ENCODE results near the gene LRRK1. TPM values are rescaled to one million over a fixed set of nuclear protein-coding genes. Genes with fewer than 3 reads are reported as not detected.
A peak's percentile ranks its signal among the peaks of the same experiment; 100 is the strongest.

Gene LRRK1
- total RNA-seq, 1 donor from 2014 or later = 21.1 TPM

DNA sequence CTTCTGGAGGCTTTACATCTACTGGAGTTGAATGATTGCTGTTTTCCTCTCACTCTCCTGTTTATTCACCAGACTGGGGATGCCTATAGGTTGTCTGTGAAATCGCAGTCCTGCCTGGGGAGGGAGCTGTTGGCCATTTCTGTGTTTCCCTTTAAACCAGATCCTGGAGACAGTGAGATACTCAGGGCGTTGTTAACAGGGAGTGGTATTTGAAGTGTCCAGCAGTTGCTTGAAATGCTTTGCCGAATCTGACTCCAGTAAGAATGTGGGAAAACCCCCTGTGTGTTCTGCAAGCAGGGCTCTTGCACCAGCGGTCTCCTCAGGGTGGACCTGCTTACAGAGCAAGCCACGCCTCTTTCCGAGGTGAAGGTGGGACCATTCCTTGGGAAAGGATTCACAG lies 4.3 kb upstream of the LRRK1 start:
- Histone ChIP-seq H3K27ac (peak overlapping the region; percentile 18), H3K9me3 (no peaks in the 10 kb centered on the region), H3K4me1 (peaks cover 23% of the 10 kb centered on the region), H3K27me3 (no peaks in the 10 kb centered on the region), H3K36me3 (no peaks in the 10 kb centered on the region), H3K4me3 (no peak overlapping the region)
- TF ChIP-seq, protein P1, sequence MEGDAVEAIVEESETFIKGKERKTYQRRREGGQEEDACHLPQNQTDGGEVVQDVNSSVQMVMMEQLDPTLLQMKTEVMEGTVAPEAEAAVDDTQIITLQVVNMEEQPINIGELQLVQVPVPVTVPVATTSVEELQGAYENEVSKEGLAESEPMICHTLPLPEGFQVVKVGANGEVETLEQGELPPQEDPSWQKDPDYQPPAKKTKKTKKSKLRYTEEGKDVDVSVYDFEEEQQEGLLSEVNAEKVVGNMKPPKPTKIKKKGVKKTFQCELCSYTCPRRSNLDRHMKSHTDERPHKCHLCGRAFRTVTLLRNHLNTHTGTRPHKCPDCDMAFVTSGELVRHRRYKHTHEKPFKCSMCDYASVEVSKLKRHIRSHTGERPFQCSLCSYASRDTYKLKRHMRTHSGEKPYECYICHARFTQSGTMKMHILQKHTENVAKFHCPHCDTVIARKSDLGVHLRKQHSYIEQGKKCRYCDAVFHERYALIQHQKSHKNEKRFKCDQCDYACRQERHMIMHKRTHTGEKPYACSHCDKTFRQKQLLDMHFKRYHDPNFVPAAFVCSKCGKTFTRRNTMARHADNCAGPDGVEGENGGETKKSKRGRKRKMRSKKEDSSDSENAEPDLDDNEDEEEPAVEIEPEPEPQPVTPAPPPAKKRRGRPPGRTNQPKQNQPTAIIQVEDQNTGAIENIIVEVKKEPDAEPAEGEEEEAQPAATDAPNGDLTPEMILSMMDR (IDR thresholded peaks at IDR 0.05) = no peak
- no peak for TF ChIP-seq POLR2A (IDR thresholded peaks at IDR 0.05)
- no peak for TF ChIP-seq POLR2AphosphoS5 (IDR thresholded peaks at IDR 0.05; ENCODE audit: insufficient read depth in 1 of 2, low read depth in 1 of 2)
- intact Hi-C loops (cut with DNase I) = loop anchor here (10.0 kb wide), 1 partner anchor 340 kb away; the partner anchor contains the start of gene CHSY1
- DNase-seq (ENCODE audit: extremely low spot score in 2 of 2) = no peak

DNA sequence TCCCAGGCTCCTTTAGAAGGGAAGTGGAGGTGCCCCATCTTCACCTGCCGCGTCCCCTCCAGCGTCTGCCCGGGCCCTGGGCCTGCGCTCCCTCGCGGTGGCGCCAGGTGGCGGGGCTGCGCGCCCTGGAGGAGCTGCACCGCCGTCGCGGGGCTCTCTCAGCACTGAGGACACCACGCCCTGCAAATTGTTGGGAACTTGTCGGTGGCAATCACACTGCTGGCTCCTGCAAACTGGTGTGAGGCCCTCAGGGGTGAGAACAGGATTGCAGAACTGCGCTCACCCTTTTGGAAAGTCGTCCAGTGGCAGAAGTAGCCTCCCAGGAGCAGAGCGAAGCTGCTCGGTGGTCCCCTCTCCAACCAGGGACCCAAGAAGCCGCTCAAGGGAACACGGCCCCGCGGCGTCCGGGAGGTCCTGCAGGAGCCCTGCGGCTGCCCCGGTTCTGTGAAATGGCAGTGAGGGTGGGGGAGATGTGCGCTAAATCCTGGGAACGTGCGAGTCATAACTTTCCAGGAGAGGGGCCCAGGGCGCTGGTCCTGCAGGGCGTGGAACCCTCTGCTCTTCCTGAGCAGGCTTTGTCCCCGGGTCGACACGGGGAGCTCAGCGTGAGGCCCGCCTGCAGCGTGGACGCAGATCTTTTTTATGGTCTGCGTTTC lies 995 bp upstream of the LRRK1 start:
- Histone ChIP-seq H3K27me3 (no peaks in the 10 kb centered on the region), H3K4me1 (peaks cover 35% of the 10 kb centered on the region), H3K27ac (peak overlapping the region; percentile 88), H3K9me3 (no peaks in the 10 kb centered on the region), H3K36me3 (no peaks in the 10 kb centered on the region), H3K4me3 (peak overlapping the region; percentile 78 to 83)
- intact Hi-C loops (cut with DNase I) = loop anchor here (10.0 kb wide), 1 partner anchor 337 kb away; the partner anchor contains the start of gene CHSY1
- no peak for DNase-seq (ENCODE audit: extremely low spot score in 2 of 2)
- TF ChIP-seq, protein P1 (IDR thresholded peaks at IDR 0.05) = peak; percentile 75 to 91 (median 90)
- no peak for TF ChIP-seq POLR2A (IDR thresholded peaks at IDR 0.05)
- TF ChIP-seq POLR2AphosphoS5 (IDR thresholded peaks at IDR 0.05; ENCODE audit: insufficient read depth in 1 of 2, low read depth in 1 of 2) = peak in 1 of 2 donors; percentile 75

DNA sequence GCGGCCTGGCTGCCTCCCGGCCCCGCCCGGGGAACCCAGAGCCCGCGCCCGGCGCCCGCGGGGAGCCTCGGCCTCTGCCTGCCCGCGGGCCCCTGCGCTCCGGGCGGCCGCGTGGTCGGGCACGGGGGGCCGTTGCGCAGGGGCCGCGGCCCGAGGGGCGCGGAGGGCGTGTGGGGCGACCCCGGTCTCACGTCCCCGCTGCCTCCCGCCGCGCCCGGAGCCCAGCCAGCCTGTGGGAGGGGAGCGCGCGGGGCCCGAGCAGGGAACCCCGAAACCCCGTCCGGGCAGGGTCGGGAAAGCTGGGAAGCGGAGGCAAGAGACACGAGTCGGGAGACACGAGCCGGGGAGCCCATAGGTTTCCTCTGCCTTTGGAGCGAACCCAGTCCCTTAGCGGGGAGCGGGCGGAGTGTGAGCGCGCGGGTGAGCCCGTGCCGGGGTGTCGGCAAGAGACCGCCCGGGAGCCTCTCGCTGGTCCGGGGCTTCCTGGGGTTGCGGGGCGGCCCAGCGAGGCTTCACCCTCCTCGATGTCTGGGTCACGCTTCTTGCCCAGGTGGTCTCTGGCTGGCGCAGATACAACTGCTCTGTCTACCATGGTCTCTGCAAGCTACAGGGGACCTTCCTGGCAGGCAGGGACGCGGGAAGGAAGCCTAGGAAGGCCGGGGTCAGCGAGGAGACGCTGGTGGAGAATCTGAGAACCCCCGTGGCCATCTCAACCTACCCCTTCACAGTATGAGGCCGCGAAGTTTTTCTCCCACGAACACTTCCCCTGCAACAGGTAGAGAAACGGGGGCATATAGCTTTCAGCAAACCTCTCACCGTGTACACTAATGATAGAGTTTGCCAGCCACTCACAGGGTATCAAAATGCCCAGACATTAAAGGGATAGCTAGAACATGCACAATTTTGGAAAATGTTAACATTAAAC lies 586 bp downstream of the LRRK1 start:
- peak overlapping the region; percentile 54 for H3K27ac ChIP-seq
- intact Hi-C loops (cut with DNase I) = loop anchor here (1.0 to 10.0 kb wide), 2 partner anchors 88 to 335 kb away; partner anchors contain the start of gene CHSY1
- no peaks in the 10 kb centered on the region for H3K9me3 ChIP-seq
- no peaks in the 10 kb centered on the region for H3K36me3 ChIP-seq
- peaks cover 35% of the 10 kb centered on the region for H3K4me1 ChIP-seq
- peak overlapping the region; percentile 78 to 83 for H3K4me3 ChIP-seq
- no peaks in the 10 kb centered on the region for H3K27me3 ChIP-seq
- peak in 1 of 2 donors; percentile 86 for DNase-seq (ENCODE audit: extremely low spot score in 2 of 2)
- peak in 1 of 2 donors; percentile 23 for TF ChIP-seq POLR2AphosphoS5 (IDR thresholded peaks at IDR 0.05; ENCODE audit: insufficient read depth in 1 of 2, low read depth in 1 of 2)
- no peak for TF ChIP-seq POLR2A (IDR thresholded peaks at IDR 0.05)

DNA sequence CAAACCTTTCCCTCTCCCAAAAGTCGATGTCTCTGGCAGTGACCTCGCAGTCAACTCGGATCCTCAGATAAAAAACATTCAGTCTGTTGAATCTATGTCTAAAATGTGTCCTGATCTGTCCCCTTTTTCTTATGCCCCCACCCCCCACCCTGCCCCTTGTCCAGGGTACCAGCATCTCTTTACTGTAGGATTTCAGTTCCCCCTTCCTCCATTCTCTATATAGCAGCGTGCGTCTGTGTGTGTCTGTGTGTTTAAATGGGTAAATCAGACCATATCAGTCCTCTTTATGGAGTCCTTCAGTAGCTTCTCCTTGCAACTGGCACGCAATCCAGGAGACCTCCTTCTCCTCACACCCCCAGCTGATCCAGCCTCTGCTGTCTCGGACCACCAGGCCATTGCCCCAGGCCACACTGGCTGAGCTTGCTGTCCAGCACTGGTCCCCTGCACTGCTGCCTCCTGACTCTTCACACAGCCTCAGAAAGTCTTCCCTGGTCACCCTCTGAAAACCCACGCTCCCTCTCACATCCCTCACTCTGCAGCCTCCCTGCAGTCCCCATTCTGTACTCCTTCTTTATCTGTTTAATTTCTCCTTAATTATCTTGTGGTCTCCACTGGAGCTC lies 1.5 kb downstream of the LRRK1 start:
- H3K36me3 ChIP-seq = peaks cover 0 to 2% of the 10 kb centered on the region in 2 donors
- peak in 1 of 2 donors; percentile 81 for DNase-seq (ENCODE audit: extremely low spot score in 2 of 2)
- H3K27me3 ChIP-seq = no peaks in the 10 kb centered on the region
- H3K9me3 ChIP-seq = no peaks in the 10 kb centered on the region
- H3K4me3 ChIP-seq = no peak overlapping the region
- H3K27ac ChIP-seq = no peak overlapping the region
- peaks cover 27% of the 10 kb centered on the region for H3K4me1 ChIP-seq
- TF ChIP-seq POLR2AphosphoS5 (IDR thresholded peaks at IDR 0.05; ENCODE audit: insufficient read depth in 1 of 2, low read depth in 1 of 2) = no peak
- TF ChIP-seq, protein P1 (IDR thresholded peaks at IDR 0.05) = no peak
- no peak for TF ChIP-seq POLR2A (IDR thresholded peaks at IDR 0.05)
- intact Hi-C loops (cut with DNase I) = no loop called here
